HG02870 (cell line): ENCODE data around the gene GDI1.

Experiments used
- ATAC-seq: cut with Tn5 transposase; IDR thresholded peaks from one replicate; pipeline ENCODE4 v1.9.1; 2021; ENCODE audit warnings: mild to moderate bottlenecking, moderate library complexity; ENCODE audit not compliant: unreplicated experiment

Gene GDI1

DNA sequence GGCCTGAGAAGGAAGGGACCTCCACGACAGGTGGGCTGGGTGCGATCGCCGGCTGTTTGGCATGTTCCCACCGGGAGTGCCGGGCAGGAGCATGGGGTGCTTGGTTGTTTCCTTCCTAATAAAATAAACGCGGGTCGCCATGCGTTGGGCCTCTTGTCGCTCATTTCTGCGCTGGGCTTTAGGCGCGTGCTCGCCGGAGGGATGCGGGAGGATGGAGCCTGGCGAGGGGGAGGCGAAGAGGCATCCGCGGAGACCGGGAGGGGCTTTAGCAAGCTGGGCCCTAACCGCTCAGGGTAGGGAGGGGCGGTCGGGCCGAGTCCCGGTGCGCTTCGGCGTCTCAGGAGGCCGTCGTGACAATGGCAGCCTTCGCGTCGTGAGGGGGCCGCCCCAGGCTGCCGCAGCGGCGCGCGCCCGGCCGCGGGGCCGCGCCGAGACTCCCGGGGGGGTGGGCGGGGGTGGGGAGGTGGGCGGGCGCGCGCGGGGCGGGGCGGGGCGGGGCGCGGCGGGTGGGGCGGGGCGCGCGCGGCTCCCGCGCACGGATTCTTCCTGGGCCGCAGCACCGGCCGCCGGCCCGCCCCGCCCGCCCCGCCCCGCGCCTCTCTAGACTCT is 476 bp upstream of the GDI1 start:
- no peak for ATAC-seq

DNA sequence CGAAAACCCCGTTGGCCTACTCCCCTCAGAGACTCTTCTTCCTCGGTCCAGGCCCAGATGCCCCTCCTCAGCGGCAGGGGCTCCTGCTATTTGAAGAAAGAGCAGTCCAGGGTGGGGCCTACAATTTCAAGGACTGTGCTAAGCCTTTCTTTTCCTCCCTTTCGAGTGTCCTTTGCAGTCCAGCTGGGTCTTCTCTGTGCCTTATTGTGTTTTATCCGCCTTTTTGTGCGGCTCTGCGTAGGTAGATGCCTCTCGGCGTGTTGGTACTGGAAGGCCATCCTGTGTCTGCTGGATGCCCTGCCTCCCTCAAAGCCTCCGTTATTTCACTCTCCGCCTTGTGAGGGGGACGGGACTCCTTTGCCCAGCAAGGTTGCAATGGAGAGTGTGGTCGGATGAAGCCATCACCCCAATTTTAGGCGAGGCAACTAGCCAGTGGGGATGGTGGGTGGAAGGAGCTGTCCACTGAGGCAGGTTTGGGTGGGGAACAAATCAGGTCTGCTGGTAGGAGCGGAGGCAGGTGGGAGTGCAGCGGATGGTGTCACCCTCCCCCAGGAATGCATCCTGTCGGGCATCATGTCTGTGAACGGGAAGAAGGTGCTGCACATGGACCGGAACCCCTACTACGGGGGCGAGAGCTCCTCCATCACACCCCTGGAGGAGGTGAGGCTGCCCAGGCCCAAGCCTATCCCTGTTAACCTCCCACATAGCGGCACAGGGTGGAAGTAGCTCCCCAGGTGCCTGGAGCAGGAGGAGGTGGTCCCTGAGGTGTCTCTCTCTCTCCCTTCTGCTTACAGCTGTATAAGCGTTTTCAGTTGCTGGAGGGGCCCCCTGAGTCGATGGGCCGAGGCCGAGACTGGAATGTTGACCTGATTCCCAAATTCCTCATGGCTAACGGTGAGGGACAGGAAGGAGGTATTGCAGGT is 1.3 kb downstream of the GDI1 start:
- ATAC-seq = no peak

DNA sequence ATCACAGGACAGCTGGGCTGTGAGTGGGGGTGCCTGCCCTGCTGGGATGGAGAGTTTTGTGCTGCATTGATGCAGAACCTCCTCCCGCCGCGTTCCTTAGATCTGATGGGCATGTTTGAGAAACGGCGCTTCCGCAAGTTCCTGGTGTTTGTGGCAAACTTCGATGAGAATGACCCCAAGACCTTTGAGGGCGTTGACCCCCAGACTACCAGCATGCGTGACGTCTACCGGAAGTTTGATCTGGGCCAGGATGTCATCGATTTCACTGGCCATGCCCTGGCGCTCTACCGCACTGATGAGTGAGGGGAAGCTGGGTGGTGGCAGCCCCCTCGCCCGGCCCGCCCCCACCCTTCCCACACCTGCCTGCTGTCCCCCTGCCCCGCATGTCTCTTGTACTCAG is 2.9 kb downstream of the GDI1 start:
- ATAC-seq = no peak

DNA sequence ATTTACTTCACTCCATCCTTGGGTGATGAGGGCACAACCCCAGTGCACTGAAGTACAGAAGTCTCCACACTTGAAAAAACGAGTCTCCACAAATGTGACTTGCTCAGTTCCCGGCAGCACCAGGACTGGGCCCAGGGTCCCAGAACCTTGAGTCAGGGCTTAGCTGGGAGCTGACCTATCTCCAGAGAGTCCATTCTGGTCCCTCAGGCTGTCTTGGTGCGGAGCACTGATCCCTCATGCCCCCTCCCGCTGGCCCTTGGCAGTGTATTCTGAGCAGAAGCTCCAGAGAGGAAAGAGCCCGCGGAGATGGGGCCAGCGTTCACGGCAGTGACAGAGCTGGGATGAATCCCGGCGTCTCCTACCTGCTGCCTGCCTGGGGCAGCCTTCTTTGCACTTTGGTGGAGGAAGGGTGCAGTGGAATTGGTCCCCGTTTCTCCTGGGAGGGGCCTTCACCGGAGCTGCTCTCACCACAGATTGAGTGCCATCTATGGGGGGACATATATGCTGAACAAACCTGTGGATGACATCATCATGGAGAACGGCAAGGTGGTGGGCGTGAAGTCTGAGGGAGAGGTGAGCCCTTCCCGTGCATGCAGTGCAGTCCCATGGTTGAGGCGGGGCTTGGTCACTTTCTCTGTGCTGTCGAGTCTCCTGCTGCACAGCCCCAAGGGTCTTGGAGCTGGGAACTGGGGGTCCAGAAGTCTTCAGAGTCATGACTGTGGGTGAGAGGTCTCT is 3.8 kb downstream of the GDI1 start:
- no peak for ATAC-seq

DNA sequence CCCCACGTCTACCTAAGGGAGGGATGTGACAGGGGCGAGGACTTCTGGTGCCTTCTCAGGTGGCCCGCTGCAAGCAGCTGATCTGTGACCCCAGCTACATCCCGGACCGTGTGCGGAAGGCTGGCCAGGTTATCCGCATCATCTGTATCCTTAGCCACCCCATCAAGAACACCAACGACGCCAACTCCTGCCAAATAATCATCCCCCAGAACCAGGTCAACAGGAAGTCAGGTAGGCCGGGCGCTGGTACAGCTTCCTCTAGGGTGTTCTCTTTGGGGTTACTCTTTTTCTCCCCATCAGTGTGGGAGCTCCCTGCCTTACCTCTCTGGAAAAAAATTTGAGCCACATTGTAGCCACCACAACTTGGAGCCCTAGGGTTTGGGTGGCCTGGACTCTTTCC is 4.6 kb downstream of the GDI1 start:
- ATAC-seq = no peak

DNA sequence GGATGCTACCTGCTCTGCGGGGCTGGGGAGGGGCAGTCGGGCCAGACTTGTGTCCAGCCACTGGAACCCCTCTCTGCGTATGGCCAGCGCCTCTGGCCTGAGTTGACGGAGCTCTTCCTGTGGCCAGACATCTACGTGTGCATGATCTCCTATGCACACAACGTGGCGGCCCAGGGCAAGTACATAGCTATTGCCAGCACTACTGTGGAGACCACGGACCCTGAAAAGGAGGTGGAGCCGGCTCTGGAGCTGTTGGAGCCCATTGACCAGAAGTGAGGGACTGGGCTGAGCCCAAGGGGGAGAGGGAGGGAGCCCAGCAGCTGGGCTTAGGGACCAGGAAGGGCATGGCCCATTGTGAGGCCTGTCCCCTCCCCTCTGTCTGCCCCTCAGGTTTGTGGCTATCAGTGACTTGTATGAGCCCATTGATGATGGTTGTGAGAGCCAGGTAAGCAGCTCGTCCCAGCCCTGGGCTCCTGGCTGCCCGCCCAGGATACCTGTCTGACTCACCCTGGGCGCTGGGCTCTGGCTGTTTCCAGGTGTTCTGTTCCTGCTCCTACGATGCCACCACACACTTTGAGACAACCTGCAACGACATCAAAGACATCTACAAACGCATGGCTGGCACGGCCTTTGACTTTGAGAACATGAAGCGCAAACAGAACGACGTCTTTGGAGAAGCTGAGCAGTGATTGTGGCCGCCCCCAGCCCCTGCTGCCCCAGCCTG is 5.2 kb downstream of the GDI1 start:
- ATAC-seq = no peak

DNA sequence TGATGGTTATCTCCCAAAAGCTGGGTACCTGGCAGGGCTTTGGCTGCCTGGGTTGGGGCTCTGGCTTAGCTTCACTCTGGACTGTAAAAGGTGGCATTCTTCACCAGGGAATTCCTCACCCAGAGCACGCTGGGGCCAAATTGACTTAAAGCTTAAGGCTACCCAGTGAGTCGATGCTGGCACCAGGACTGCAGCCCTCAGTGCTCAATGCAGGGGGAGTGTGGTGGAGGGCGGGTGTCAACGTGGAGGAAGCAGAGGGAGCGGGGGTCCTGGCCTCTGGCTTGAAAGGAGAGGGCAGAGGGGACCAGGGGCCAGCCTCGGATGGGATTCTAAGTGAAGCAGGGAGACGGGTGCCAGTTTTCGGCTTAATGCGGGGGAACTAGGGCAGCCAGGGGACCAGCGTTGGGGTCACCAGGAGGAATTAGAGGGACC is 6.5 kb downstream of the GDI1 start:
- ATAC-seq = no peak

DNA sequence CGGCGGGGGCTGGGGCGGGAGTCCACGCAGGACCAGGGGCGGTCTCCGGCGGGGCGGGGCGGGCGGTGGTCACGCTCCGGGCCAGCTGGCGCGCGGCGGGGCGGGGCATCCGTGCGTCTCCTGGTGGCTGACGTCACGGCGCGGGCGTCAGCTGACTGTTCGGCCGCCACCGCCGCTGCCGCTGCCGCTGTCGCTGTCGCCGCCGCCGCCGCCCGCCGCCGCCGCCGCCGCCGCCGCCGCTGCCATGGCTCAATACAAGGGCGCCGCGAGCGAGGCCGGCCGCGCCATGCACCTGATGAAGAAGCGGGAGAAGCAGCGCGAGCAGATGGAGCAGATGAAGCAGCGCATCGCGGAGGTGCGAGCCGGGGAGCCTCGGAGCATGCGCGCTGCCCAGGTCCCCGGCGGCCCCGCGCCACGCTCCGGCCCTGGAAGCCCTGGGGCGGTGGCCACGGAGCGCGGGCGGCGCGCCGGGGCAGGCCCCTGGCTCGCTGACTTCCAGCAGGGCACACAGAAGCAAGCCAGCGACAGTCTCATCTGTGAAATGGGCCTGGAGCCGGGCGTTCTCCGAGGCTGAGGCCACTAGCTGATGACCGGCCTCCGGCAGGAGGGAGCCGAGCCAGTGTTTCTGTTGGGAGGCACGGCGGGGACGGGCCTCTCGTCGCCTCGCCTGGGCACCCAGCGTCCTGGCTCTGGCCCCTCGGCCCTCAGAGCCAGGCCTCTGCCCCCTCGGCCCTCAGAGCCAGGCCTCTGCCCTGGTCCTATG is 7.2 kb downstream of the GDI1 start, which contains the start of gene FAM50A:
Gene FAM50A, plus strand, starts transcription at position 150 of the 763 bp plus-strand sequence. Its CDS starts 95 bp downstream, at position 245.
- peak; percentile 59 for ATAC-seq

DNA sequence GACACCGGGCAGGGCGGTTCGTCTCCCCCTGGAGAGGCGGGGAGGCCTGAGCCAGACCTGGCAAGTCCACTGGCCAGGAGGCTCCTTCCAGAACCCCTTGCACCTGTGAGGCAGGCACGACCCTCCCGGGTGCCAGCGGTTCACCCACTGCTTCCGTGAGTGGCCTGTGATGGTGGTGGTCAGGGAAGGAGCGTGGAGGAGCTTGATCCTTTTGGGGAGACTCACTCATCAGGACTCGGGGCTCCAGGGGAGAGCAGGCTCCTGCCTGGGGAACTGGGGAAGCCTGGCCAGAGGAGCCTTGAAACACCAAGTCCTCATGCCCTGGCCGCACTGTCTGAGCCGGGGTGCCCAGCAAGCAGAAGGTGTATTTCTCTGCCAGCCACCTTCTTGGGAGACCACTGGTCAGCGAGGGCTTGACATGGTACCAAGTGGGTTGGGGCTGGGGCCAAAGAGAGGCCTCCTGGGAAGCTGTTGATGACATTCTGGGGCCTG is 7.8 kb downstream of the GDI1 start:
- ATAC-seq = no peak

DNA sequence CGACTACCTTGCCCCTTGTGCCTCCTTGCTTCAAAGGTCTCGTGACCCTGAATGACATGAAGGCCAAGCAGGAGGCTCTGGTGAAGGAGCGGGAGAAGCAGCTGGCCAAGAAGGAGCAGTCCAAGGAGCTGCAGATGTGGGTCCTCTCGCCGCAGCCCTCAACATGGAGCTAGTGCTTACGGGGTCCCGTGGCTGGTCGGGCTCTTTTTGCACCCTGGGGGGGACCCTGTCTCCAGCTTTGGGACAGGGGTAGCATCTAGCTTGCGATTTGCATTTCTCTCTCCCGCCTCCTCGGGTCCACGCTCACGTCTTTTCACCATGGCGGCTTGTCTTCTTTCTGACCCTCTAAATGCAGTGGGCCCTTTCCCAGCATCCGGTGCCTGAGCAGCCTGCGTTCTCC is 8.8 kb downstream of the GDI1 start:
- ATAC-seq = no peak

DNA sequence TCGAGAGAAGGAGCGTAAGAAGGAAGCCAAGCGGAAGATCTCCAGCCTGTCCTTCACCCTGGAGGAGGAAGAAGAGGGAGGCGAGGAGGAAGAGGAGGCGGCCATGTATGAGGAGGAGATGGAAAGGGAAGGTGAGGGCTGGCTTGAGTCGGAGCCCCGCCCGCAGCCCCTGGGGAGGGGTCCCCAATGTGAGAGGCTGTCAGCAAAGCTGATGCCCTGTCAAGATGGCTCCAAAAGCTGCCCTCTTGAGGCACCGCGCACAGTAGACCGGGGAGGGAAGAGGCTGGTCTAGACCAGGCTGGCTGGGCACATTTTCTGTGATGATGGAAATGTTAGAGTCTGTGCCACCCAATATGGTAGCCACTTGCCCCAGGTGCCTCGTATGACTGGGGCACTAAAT is 9.5 kb downstream of the GDI1 start:
- ATAC-seq = no peak

DNA sequence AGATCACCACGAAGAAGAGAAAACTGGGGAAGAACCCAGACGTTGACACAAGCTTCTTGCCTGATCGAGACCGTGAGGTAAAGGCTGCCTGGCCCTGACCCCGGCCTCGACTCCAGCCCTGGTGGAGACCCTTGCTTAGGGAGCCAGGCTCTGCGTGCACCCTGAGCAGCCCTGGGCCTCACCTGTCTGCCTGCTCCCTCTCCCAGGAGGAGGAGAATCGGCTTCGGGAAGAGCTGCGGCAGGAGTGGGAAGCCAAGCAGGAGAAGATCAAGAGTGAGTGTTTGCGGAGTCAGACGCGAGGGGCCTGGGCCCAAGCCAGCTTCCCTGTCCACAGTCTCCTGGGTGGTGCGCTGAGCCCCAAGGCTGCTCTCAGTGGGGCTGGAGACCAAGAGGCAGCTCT is 11.5 kb downstream of the GDI1 start:
- ATAC-seq = no peak

DNA sequence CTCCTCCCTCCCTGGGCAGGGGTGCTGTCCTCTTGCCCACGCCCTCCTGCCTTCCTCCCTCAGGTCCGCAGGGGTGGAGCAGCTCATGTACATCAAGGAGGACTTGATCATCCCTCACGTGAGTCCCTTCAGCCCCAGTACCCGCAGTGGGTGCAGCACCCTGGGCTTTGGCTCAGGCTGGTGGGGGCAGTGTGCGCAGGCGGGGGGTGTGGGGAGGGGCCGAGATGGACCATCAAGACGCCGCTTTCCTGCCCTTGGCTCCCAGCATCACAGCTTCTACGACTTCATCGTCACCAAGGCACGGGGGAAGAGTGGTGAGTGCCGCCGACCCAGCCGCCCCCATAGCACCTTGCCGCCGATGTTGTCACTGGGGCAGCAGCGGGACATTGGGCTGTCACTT is 12.7 kb downstream of the GDI1 start:
- no peak for ATAC-seq

DNA sequence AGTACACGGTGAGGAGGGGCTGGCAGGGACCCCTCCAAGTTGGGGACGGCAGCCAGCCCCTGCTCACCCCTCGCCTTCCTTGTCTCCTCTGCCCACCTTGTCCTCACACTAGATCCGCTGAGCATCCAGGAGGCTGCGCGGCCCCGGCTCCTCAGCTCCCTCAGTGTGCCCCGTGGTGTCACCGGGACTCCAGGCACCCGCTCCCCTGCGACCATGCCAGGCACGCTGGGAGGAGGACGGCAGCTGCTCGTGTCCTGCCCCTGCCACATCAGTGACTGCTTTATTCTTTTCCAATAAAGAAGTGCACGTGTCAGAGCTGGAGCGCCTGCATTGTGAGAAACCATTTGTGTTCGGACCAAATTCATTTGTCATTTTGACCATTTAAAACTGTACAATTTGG is 13.4 kb downstream of the GDI1 start:
- ATAC-seq = no peak

DNA sequence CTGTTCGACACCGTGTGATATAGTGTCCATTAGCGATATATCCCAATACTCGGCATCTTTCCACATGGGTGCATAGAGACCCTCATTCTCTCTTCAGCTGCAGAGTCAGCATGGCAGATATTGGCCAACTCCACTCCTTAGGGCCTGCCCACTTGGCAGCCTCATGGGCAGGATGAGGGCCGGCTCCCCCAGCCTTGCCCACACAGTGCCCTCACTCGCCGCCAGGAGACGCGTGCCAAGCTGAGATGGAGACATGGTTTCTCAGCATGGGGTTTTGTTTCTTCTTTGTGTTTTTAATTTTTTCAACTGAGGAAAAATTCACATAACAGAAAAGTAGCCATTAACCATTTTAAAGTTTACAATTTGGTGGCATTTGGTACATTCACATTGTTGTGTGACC is 15.9 kb downstream of the GDI1 start:
- ATAC-seq = no peak

DNA sequence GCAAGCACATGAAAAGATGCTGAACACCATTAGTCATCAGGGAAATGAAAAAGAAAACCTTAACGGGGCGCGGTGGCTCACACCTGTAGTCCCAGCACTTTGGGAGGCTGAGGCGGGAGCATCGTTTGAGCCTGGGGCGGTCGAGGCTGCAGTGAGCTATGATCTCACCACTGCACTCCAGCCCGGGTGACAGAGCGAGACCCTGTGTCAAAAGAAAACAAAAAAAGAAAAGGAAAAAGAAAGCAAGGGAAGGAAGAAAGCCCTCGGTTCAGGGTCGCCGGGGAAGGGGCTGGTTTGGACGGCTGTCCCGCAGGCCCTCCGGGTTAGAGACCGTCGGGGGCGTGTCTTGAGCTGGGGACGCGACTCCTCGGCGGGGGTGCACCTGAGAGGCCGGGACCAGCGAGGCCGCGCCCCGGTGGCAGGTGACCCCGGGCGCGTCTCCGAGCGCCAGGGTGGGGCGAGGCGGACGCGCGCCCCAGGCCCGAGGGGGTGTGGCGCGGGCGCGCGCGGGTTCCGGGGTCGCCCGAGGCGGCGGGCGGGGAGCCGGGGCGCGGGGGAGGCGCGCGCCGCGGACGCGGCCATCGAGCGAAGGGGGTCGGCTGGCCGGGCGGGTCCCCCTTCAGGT is 20.6 kb downstream of the GDI1 start:
- ATAC-seq = no peak

DNA sequence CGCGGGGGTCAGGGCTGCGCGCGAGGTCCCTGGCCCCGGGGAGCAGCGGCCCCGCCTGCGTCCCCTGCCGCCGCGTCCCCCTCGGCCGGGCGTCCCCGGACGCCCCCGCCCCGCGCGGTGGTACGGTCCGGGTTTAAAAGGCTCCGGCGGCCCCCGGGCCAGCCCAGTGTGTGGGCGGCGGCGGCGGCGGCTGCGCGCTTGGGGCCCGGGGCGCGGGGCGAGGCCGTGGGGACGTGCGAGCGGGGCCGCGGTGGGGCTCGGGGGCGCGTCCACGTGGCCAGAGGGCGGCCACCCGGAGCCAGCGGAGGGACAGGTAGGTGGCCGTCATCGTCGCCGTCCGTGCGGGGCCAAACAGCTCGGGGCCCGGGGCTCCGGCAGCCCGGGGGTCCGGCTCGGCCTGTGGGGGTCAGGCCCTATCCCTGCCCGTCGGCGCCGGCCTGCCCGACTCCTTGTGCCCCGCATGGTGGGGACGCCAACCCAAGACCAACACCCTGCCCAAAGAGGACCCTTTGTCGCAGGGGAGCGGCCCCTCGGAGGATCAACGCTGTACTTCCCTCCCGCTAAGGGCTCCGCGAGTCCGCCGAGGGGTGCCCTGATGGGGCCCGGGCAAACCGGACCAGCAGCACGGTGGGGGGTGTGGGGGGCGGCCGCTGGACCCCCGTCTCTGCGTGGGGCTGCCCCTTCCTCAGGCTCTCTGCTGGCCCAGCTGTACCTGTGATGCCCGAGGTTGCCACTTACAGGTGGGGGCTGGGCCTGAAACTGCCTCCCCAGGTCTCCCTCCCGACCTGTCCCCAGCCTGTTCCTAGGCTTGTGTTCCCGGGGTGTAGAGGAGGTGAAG is 21.4 kb downstream of the GDI1 start, which contains the start of gene PLXNA3:
Gene PLXNA3, plus strand, starts transcription at position 166 of the 838 bp plus-strand sequence. CDS start 1,903 bp downstream, outside the sequence.
- ATAC-seq = no peak

DNA sequence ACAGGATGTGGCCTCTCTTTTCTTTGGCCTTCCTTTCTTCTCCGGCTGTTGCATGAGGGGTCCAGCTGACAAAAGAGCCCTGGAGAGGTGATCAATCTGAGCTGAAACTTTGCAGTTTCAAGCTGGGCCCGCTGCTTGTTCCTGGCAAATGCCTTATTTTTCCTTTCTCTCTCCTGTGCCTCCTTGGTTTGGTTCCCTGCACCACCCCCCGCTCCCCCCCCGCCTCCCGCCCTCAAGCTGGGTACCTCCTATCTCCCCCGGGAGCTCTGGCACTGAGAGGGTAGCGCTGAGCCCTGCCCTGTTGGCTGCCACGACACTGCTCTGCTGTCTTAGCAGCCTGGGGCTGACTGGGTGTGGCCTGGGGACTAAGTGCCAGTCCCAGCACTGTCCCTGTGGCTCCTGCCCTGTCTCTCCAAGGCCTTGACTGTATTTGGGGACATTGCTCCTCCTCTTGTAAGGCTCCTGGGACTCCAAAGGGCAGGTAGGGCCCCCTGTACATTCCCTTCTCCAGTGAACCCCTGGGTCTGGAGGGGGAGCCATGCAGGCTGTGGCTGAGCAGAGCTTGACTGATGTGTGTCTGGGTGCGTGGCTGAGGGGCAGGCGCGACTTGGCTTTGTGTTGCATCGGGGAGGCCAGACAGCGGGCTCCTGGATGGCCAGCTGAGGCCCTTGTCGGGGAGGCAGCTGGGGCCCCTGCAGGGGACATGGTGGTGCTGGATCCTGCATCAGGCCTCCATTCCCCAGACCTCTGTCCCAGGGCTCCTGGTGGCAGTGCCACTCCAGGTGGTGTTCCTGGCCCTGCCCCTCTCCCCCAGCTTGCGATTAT is 22.2 kb downstream of the GDI1 start:
- ATAC-seq = no peak
